ENCODE measurements around the gene CACNG4. TPM values are rescaled to one million over a fixed set of nuclear protein-coding genes. Genes with fewer than 3 reads are reported as not detected.

Gene CACNG4
- total RNA-seq, 2 experiments from 2014 or later, result not detected

DNA sequence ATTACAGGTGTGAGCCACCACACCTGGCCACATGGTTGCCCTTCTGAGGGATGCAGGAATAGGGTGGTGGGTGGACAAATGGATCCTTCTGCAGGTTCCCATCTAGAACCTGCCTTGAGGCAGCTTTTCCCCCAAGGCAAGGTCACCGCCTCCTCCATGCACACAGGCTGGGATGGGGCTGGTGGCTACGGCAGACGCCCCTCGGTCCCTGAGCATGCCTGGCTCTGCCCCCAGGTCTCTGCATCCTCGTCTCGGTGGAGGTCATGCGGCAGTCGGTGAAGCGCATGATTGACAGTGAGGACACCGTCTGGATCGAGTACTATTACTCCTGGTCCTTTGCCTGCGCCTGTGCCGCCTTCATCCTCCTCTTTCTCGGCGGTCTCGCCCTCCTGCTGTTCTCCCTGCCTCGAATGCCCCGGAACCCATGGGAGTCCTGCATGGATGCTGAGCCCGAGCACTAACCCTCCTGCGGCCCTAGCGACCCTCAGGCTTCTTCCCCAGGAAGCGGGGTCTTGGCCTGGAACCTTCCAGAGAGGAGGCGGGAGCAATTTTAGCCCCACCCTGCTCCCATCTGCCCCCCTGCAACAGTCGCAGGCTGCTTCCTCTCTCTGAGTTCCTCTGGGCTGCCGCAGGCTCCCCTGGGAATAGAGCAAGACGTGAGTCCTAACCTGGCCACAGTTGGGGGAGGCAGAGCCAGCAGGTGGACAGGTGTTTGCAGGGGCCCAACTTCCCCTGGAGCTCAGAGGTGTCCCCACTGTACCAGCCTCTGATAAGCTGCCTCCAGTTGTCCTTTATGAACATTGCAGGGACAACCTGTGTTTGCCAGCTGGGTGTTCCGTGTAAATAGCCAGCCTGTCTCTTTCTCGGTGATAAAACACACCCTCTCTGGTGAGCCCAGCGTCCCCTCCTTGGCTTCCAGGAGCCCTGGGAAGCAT lies 91.6 kb downstream of the CACNG4 start:
- H3K9me3 Mint-ChIP-seq (ENCODE audit: low read depth), result no peaks in the 10 kb centered on the region
- no peaks in the 10 kb centered on the region for H3K36me3 Mint-ChIP-seq
- ATAC-seq (no peak), DNase-seq (peak; percentile 30)
- H3K4me1 Mint-ChIP-seq, result no peaks in the 10 kb centered on the region
- H3K27me3 Mint-ChIP-seq, result no peaks in the 10 kb centered on the region
- CTCF ChIA-PET, result no interaction called here
- H3K4me3 Mint-ChIP-seq, result no peak overlapping the region
- H3K27ac Mint-ChIP-seq, result no peak overlapping the region

DNA sequence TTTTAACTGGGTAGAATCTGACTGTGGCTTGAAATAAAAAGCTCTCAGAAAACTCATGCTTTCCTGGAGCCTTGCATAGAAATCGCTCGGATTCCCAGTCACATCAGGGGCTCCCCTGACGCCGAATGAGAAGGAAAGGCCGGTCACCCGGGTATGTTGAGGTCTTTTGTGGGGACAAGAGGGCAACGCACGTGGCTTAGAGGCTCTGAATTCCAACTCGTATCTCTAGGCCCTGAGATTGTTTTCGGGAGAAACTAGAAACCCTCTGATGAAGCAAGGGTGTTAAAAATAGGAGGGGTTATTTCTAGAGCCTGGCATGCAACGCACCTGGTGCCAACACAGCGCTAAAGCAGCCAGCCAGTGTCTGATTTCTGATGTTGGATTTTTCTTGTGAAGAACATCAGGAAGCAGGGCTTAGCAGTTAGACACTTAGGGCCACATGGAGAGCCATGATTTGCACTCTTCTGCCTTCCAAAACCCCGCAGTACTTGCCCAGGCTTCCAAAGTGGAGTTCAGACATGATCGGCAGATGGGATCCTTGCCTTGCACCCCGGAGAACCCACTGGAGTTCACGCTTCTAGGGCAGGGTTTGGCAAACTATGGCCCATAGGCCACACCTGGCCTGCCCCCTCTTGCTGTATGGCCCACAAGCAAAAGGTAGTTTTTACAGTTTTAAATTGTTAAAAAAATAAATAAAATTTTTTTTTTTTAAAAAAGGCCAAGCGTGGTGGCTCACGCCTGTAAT lies 92.4 kb downstream of the CACNG4 start:
- Mint-ChIP-seq H3K27me3 (no peaks in the 10 kb centered on the region), H3K27ac (no peak overlapping the region), H3K36me3 (no peaks in the 10 kb centered on the region), H3K9me3 (ENCODE audit: low read depth) (no peaks in the 10 kb centered on the region), H3K4me1 (no peaks in the 10 kb centered on the region), H3K4me3 (no peak overlapping the region)
- DNase-seq (peak; percentile 26), ATAC-seq (no peak)
- CTCF ChIA-PET, result no interaction called here

DNA sequence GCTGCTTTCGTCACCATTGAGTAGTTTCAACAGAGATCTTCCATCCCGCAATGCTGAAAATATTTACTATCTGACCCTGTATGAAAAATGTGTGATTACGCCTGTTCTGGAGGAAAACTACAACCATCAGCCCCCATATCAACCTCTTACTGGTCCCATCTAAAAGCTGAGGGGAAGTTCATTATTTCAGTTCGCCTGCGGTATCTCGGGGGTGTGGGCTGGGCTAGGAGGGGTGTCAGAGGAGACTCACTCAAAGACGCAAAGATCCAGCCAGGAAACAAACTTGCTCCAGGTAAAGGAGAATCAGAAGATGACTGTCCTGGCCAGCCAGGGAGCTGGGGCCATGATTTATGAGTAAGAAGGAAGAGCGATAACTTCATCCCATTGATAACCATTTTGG lies 93.5 kb downstream of the CACNG4 start:
- CTCF ChIA-PET, result no interaction called here
- no peak for ATAC-seq
- peak; percentile 4 for DNase-seq
- Mint-ChIP-seq H3K4me3 (no peak overlapping the region), H3K9me3 (ENCODE audit: low read depth) (no peaks in the 10 kb centered on the region), H3K27ac (no peak overlapping the region), H3K36me3 (no peaks in the 10 kb centered on the region), H3K4me1 (no peaks in the 10 kb centered on the region), H3K27me3 (no peaks in the 10 kb centered on the region)

DNA sequence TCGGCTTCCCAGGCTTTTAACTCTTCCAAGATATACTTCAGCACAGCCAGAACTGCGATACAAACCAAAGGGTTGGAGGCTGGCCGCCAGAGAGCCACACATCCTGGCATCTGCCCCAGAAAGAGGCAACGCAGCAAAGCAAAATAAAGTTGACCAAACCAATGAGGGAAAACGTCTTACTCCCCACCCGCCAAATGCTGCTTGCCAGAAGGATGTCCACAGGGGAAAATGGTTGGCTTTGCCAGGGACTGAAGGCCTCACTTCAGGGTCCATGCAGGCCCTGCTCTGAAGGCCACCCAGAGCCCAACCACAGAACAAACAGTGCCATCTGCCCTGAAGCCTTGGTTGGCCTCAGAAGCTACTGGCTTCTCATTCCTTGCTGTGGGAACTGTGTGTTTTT lies 94.9 kb downstream of the CACNG4 start:
- no peak overlapping the region for H3K4me3 Mint-ChIP-seq
- CTCF ChIA-PET, result no interaction called here

DNA sequence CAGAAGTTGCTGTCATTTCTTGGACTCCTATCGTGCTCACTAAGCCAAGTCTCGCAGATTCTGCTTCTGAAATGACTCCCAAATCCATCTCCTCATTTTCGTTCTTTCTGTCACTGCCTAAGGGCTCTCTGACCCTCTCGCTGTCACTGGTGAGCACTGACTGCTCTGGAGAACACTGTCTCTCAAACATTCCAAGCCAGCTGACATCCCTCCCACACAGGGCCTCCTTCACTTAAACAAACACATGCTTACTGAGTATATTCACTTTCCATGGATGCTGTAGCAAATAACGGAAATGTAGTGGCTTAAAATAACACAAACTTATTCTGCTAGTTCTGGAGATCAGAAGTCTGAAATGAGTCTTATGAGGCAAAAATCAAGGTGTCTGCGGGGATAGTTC lies 98.6 kb downstream of the CACNG4 start:
- Mint-ChIP-seq H3K27me3 (no peaks in the 10 kb centered on the region), H3K4me3 (no peak overlapping the region), H3K4me1 (no peaks in the 10 kb centered on the region), H3K36me3 (no peaks in the 10 kb centered on the region), H3K27ac (no peak overlapping the region), H3K9me3 (ENCODE audit: low read depth) (no peaks in the 10 kb centered on the region)
- CTCF ChIA-PET, result no interaction called here
- ATAC-seq (no peak), DNase-seq (no peak)

More for the DNA sequence above, 94.9 kb downstream of the CACNG4 start:
- no peaks in the 10 kb centered on the region for H3K9me3 Mint-ChIP-seq (ENCODE audit: low read depth)
- no peak for ATAC-seq
- no peak overlapping the region for H3K27ac Mint-ChIP-seq
- peak; percentile 9 for DNase-seq
- H3K36me3 Mint-ChIP-seq, result no peaks in the 10 kb centered on the region
- no peaks in the 10 kb centered on the region for H3K27me3 Mint-ChIP-seq
- H3K4me1 Mint-ChIP-seq, result no peaks in the 10 kb centered on the region

DNA sequence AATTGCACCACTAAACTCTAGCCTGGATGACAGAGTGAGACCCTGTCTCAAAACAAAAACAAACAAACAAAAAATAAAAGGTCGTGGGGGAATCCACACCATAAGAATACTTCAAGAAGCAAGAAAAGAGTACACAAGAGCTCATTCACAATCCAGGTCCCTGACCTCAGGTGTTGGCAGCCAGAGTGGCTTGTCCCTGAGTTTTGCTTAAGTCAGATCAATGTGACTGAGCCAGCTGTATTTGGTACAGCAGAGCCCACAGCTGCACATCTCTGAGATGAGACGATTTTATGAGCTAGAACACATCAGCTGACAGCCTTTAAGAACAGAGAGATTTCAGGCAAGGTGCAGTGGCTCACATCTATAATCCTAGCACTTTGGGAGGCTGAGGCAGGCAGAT lies 102.2 kb downstream of the CACNG4 start:
- ATAC-seq (no peak), DNase-seq (no peak)
- H3K27ac Mint-ChIP-seq, result no peak overlapping the region
- no peaks in the 10 kb centered on the region for H3K9me3 Mint-ChIP-seq (ENCODE audit: low read depth)
- no peaks in the 10 kb centered on the region for H3K27me3 Mint-ChIP-seq
- H3K4me1 Mint-ChIP-seq, result no peaks in the 10 kb centered on the region
- H3K36me3 Mint-ChIP-seq, result peaks cover 1% of the 10 kb centered on the region
- H3K4me3 Mint-ChIP-seq, result no peak overlapping the region
- CTCF ChIA-PET, result no interaction called here

DNA sequence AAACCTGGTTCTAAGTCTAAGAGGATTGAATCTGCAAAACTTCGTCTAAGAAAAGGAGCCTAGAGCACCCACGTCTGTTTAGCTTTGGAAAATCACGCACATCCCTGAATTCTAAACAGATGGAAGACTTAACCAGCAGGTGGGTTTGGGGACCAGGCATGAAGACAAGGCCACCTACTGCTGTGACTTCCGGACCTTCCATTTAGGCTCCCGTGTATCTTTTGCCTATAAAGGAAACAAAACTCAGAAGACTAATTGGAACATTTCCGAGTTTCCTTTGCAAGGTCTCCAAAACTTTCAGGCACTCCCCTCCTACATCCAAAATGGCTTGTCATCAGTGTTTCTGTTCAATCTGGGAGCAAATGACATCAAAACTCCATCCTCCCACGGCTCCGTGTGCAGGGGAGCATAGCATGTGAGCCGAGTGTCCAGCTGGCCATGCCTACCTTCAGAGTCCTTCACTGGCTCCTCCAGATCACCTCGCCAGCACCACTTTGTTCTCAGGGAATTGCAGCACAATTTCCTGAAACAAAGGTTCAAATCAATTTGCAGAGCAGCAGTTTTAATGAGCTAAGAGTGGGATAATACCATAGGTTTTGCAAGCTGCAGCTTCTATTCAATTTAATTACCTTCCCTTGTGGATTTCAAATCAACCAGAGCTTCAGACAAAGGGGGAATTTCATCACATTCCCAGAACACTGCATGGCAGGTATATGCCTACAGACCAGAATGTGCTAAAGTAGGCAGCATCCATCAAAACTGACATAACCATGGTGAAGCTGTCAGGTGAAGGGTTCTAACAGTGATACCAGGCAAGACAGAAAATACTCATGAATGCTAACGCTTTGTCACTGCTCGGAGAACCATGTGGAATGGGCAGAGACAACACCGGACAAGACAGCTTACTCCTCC lies 103.3 kb downstream of the CACNG4 start:
- H3K27ac Mint-ChIP-seq, result no peak overlapping the region
- CTCF ChIA-PET, result interaction anchor here (0.6 to 1.6 kb wide), 2 partner anchors 14 to 153 kb away, joined by 3 to 5 read pairs; no protein-coding TSS in a partner anchor

DNA sequence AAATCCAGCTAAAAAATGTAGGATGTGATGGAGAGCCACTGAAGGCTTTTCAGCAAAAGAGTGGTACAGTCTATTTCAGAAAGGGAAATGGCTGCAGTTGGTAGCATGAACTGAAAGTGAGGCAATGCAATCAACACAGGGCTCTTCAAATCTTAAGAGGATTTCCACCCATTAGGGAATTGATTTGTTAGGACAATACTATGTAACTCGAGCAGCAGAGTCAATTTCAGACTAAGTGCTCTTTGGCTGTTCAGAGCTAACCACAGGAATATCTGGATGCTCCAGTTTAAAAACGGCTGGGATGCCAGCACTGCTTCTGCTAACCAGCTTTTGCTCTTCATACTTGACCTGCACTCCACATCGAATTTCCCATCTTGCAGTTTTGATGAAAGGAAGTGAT lies 104.5 kb downstream of the CACNG4 start:
- Mint-ChIP-seq H3K36me3 (peaks cover 6% of the 10 kb centered on the region), H3K27me3 (no peaks in the 10 kb centered on the region), H3K9me3 (ENCODE audit: low read depth) (no peaks in the 10 kb centered on the region), H3K4me1 (no peaks in the 10 kb centered on the region), H3K4me3 (no peak overlapping the region), H3K27ac (no peak overlapping the region)
- ATAC-seq (no peak), DNase-seq (no peak)
- CTCF ChIA-PET, result interaction anchor here (1.6 kb wide), 1 partner anchor 13 kb away, joined by 5 read pairs; no protein-coding TSS in a partner anchor

More for the DNA sequence above, 103.3 kb downstream of the CACNG4 start:
- Mint-ChIP-seq H3K27me3 (no peaks in the 10 kb centered on the region), H3K36me3 (peaks cover 4% of the 10 kb centered on the region), H3K9me3 (ENCODE audit: low read depth) (no peaks in the 10 kb centered on the region), H3K4me3 (no peak overlapping the region), H3K4me1 (no peaks in the 10 kb centered on the region)
- no peak for ATAC-seq
- DNase-seq, result no peak

DNA sequence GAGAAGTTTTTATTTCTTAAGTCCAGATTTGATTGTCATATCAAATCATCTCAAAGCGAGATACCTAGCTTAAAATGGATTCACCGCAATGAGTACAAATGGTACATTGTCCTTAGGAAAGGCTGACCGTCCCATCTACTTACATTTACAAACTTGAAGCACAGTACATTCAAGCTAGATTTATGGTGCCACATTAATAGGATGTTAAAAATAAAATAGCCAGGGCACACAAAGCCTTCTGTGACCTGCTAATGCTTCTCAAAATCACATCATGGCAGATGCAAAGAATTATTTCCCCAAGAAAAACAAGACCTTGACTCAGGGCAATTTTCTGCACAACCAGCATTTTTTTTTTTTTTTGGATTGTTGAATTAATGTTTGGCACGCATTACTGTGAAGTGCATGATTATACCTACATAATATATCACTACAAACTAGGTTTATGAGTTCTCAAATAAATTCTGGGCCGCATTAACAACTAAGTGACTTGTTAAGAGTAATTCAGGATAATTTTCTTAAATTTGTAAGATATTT lies 105.2 kb downstream of the CACNG4 start:
- CTCF ChIA-PET, result no interaction called here
- no peaks in the 10 kb centered on the region for H3K27me3 Mint-ChIP-seq

DNA sequence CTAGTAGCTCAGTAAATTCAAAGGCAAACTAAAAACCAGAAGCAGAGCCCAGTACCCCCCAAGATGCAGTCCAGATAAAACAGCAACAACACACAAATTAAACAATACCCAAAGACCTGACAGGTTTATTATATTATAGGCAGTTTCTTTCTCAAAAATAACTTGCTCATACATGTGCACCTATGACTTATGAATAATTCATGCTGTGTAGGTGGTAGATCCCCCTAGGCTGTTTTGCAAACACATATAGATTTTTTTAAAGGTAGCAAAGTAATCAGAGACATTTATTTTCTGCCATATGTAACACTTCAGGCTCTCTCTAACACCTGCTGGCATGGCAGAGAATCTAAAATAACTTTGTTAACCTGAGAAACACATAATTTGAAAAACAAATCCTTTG lies 107.1 kb downstream of the CACNG4 start:
- no peak overlapping the region for H3K4me3 Mint-ChIP-seq
- H3K27ac Mint-ChIP-seq, result no peak overlapping the region
- DNase-seq, result no peak

More for the DNA sequence above, 105.2 kb downstream of the CACNG4 start:
- ATAC-seq (no peak), DNase-seq (no peak)
- Mint-ChIP-seq H3K9me3 (ENCODE audit: low read depth) (no peaks in the 10 kb centered on the region), H3K27ac (no peak overlapping the region), H3K4me3 (no peak overlapping the region), H3K4me1 (no peaks in the 10 kb centered on the region), H3K36me3 (peaks cover 6% of the 10 kb centered on the region)

DNA sequence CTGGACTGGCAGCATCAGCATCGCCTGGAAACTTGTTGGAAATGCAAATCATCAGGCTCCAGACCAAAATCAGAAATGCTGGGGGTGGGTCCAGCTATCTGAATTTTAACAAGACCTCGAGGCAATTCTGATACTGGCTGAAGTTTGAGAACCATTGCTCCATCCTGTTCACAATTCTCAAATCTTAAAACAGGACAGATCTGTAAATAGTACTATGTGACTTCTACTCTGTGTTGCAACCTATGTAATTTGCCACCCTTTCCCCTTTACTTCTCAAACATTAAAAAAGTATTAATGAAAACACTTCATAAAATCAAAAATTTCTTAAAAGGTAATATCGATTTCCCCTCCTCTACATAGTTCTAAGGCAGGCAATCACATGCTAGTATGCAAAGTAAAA lies 108.4 kb downstream of the CACNG4 start:
- CTCF ChIA-PET, result no interaction called here
- peaks cover 14% of the 10 kb centered on the region for H3K36me3 Mint-ChIP-seq
- no peak for ATAC-seq
- no peak overlapping the region for H3K4me3 Mint-ChIP-seq
- H3K4me1 Mint-ChIP-seq, result no peaks in the 10 kb centered on the region
- no peak for DNase-seq
- H3K27ac Mint-ChIP-seq, result no peak overlapping the region
- H3K27me3 Mint-ChIP-seq, result no peaks in the 10 kb centered on the region
- H3K9me3 Mint-ChIP-seq (ENCODE audit: low read depth), result no peaks in the 10 kb centered on the region

More for the DNA sequence above, 107.1 kb downstream of the CACNG4 start:
- CTCF ChIA-PET, result no interaction called here
- no peak for ATAC-seq
- Mint-ChIP-seq H3K9me3 (ENCODE audit: low read depth) (no peaks in the 10 kb centered on the region), H3K27me3 (no peaks in the 10 kb centered on the region), H3K36me3 (peaks cover 12% of the 10 kb centered on the region), H3K4me1 (no peaks in the 10 kb centered on the region)

DNA sequence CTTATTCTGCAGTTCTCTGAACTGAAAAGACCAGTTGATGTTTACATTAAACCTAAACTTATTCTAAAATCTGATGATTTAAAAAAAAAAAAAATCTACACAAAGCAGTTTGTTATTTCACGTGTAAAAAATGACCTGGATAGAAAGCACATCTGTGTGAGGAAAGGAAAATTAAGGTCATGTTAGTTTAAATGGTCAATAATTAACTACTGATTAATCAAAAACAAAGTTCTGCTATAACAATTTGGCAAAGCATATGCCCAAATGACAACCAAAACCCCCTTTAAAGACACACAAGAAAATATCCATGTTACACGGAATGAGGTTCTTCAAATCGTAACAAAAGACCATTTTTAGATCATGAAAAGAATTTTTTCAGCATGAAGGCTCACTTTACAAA lies 110.3 kb downstream of the CACNG4 start:
- Mint-ChIP-seq H3K27ac (no peak overlapping the region), H3K36me3 (peaks cover 19% of the 10 kb centered on the region), H3K9me3 (ENCODE audit: low read depth) (no peaks in the 10 kb centered on the region), H3K4me3 (no peak overlapping the region), H3K27me3 (no peaks in the 10 kb centered on the region), H3K4me1 (no peaks in the 10 kb centered on the region)
- no peak for DNase-seq
- no peak for ATAC-seq
- CTCF ChIA-PET, result no interaction called here

DNA sequence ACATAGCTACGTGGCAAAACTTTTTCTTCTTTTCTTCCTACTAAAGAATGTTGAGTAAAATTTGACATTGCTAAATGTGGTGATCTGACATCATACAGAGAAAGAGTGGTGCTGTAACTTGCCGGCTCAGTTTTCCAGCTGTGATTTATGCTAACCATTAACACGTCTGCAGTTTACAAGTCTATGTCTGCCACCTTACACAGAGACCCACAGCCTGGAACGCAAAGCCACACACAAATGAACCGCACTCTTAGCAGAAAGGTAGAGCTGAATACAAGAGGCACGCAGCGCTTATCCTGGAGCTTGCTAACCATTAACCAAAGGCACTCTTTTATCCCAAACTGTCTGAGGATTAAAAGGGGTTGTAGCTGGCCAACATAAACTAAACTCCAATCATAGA lies 111.8 kb downstream of the CACNG4 start:
- Mint-ChIP-seq H3K9me3 (ENCODE audit: low read depth) (no peaks in the 10 kb centered on the region), H3K4me3 (no peak overlapping the region), H3K36me3 (peaks cover 17% of the 10 kb centered on the region), H3K27me3 (no peaks in the 10 kb centered on the region), H3K27ac (no peak overlapping the region), H3K4me1 (peaks cover 8% of the 10 kb centered on the region)
- ATAC-seq (no peak), DNase-seq (no peak)
- CTCF ChIA-PET, result interaction anchor here (1.0 kb wide), 1 partner anchor 218 kb away, joined by 5 read pairs; no protein-coding TSS in a partner anchor

Measured in activated CD8-positive, alpha-beta memory T cell treated with anti-CD3 and anti-CD28 coated beads, Interleukin-2, amount 10 ng/mL, durations not matched to agents 7 days and 5 days (primary cell).